HepG2 (cell line): ENCODE data around the gene ZNF669. TPM values are rescaled to one million over a fixed set of nuclear protein-coding genes. Genes with fewer than 3 reads are reported as not detected.

Experiments used
- BORCS8-MEF2B ChIP-seq: sonication (generic); formaldehyde crosslinking; IDR thresholded peaks from 2 replicates; pipeline ENCODE4 v1.8.0; 2022; ENCODE audit warnings: mild to moderate bottlenecking, missing genetic modification reagents
- FOXA3 ChIP-seq: IDR thresholded peaks from 2 replicates; pipeline ENCODE4 v1.6.1; 2016; ENCODE audit warnings: missing genetic modification reagents, missing compliant biosample characterization
- FOXO1 ChIP-seq: sonication (generic); formaldehyde crosslinking; IDR thresholded peaks from 2 replicates; pipeline ENCODE4 v1.4.0; 2020; ENCODE audit warnings: missing genetic modification reagents
- MED13 ChIP-seq: sonication (generic); formaldehyde crosslinking; IDR thresholded peaks from 2 replicates; pipeline ENCODE4 v1.5.0; 2020; ENCODE audit warnings: missing genetic modification reagents
- POGZ ChIP-seq: sonication (generic); formaldehyde crosslinking; IDR thresholded peaks from 2 replicates; pipeline ENCODE4 v1.4.0; 2020; ENCODE audit warnings: mild to moderate bottlenecking, missing genetic modification reagents
- RNF2 ChIP-seq: fragments of 450-650 bp; conservative IDR thresholded peaks from 2 replicates; pipeline ENCODE4 v1.6.1; 2016; ENCODE audit warnings: low read depth
- SAP130 ChIP-seq: IDR thresholded peaks from 2 replicates; pipeline ENCODE4 v1.6.1; 2016; ENCODE audit warnings: low read depth
- SIN3A ChIP-seq: IDR thresholded peaks from 2 replicates; pipeline ENCODE4 v1.6.1; 2011; ENCODE audit warnings: low read depth, mild to moderate bottlenecking, control low read depth, low read length, borderline replicate concordance
- STAG1 ChIP-seq: sonication (generic); formaldehyde crosslinking; IDR thresholded peaks from 2 replicates; pipeline ENCODE4 v1.4.0; 2020; ENCODE audit warnings: missing genetic modification reagents
- TAF1 ChIP-seq: sonication (generic); formaldehyde crosslinking; IDR thresholded peaks from 2 replicates; pipeline ENCODE4 v1.4.0; 2020; ENCODE audit warnings: missing genetic modification reagents
- ZBTB7B ChIP-seq: sonication (generic); formaldehyde crosslinking; IDR thresholded peaks from 2 replicates; pipeline ENCODE4 v1.4.0; 2020; ENCODE audit warnings: missing genetic modification reagents
- polyA plus RNA-seq, 8 experiments: library from polyadenylated mRNA; depleted of rRNA in 3 of 8; stranded (reverse) in 7 of 8; unstranded in 1 of 8; fragments of >200 nt; fragmentation: Illumina TruSeq in 4 of 8; extraction: Trizol in 4 of 8; gene quantifications; 2 replicates each; pipeline versions ENCODE4 v1.2.1 to v1.2.3, GENCODE V29; 2011 to 2016; ENCODE audit warnings: low read depth in 4 of 8, missing spikeins in 1 of 8, mixed read lengths in 1 of 8; ENCODE audit not compliant: insufficient read depth in 1 of 8
- total RNA-seq, 5 experiments: library from RNA; depleted of rRNA; stranded (reverse); fragments of >200 nt; fragmentation: Illumina TruSeq; extraction: Trizol; gene quantifications; 2 replicates each; pipeline ENCODE4 v1.2.3, GENCODE V29; 2016; ENCODE audit warnings: low read depth in 1 of 5
- TF ChIP-seq, protein P1 (sequence below): sonication (generic); formaldehyde crosslinking; conservative IDR thresholded peaks from 2 replicates; pipeline ENCODE4 v1.4.0; 2020; ENCODE audit warnings: missing genetic modification reagents
- TF ChIP-seq, protein P2 (sequence below): sonication (generic); formaldehyde crosslinking; IDR thresholded peaks from 2 replicates; pipeline ENCODE4 v1.8.1; 2022; ENCODE audit warnings: low read depth, mild to moderate bottlenecking, missing genetic modification reagents
- TF ChIP-seq, protein P3 (sequence below): IDR thresholded peaks from 2 replicates; pipeline ENCODE4 v1.6.1; 2016; ENCODE audit warnings: low read depth
- TF ChIP-seq, protein P4 (sequence below): sonication (generic); formaldehyde crosslinking; IDR thresholded peaks from 2 replicates; pipeline ENCODE4 v1.5.1; 2020; ENCODE audit warnings: mild to moderate bottlenecking, moderate library complexity, missing genetic modification reagents
- TF ChIP-seq, protein P5 (sequence below): sonication (generic); formaldehyde crosslinking; conservative IDR thresholded peaks from 2 replicates; pipeline ENCODE4 v1.4.0; 2020; ENCODE audit warnings: missing genetic modification reagents
- TF ChIP-seq, protein P6 (sequence below): sonication (generic); formaldehyde crosslinking; IDR thresholded peaks from 2 replicates; pipeline ENCODE4 v1.4.0; 2020; ENCODE audit warnings: missing genetic modification reagents

Gene ZNF669
- total and polyA plus RNA-seq, 2 of the 13 experiments (the other 11 are each of a cell fraction or from before 2014, with no cell fraction given) = 3.1 to 14.6 TPM

DNA sequence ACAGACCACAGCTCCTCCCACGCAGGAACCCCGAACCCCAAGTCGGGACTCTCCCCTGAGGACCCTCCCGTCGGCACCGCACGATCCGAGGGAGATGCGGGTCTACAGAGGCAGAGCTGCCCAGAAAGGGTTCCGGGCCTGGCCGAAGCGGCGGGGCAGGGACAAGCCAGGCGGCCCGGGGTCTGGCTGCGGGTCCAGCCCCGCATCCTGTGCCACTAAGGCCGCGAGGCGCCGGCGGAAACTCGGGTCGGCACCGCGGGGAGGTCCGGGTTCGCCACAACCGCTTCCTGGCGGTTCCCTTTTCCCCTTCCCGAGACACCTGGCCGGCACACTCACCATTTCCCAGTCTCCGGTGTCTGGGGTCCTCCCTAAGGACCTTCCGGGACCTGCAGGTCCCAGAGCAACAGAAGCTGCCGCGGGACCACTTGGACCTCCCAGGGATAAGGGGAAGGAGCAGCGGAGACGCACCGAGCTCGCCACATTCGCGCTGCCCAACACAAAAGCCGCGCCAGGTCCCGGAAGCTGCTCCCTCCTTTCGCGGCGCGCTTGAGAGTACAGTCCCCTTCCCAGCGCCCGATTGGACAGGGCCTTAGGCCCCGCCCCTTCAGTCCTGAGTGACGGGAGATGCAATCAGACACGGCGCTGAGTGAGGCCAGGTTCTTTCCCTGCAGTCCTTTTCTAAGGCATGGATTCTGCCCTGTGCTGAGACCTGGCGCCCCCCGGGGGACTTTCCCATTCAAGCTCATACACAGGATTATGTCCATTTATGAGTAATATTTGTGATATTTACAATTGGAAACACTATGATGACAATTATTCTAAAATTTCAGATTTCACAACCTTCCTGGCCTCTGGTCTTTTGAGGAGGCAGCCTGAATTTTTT is 25.7 kb downstream of the ZNF669 start, which contains the start of gene ZNF670 (continued):
- TF ChIP-seq, protein P1, sequence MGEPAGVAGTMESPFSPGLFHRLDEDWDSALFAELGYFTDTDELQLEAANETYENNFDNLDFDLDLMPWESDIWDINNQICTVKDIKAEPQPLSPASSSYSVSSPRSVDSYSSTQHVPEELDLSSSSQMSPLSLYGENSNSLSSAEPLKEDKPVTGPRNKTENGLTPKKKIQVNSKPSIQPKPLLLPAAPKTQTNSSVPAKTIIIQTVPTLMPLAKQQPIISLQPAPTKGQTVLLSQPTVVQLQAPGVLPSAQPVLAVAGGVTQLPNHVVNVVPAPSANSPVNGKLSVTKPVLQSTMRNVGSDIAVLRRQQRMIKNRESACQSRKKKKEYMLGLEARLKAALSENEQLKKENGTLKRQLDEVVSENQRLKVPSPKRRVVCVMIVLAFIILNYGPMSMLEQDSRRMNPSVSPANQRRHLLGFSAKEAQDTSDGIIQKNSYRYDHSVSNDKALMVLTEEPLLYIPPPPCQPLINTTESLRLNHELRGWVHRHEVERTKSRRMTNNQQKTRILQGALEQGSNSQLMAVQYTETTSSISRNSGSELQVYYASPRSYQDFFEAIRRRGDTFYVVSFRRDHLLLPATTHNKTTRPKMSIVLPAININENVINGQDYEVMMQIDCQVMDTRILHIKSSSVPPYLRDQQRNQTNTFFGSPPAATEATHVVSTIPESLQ (CRISPR knock-in tag) = no peak
- TF ChIP-seq BORCS8-MEF2B = peak; percentile 54; the same call in 1 of the 2 replicates
- TF ChIP-seq, protein P2, sequence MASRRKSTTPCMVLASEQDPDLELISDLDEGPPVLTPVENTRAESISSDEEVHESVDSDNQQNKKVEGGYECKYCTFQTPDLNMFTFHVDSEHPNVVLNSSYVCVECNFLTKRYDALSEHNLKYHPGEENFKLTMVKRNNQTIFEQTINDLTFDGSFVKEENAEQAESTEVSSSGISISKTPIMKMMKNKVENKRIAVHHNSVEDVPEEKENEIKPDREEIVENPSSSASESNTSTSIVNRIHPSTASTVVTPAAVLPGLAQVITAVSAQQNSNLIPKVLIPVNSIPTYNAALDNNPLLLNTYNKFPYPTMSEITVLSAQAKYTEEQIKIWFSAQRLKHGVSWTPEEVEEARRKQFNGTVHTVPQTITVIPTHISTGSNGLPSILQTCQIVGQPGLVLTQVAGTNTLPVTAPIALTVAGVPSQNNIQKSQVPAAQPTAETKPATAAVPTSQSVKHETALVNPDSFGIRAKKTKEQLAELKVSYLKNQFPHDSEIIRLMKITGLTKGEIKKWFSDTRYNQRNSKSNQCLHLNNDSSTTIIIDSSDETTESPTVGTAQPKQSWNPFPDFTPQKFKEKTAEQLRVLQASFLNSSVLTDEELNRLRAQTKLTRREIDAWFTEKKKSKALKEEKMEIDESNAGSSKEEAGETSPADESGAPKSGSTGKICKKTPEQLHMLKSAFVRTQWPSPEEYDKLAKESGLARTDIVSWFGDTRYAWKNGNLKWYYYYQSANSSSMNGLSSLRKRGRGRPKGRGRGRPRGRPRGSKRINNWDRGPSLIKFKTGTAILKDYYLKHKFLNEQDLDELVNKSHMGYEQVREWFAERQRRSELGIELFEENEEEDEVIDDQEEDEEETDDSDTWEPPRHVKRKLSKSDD (CRISPR knock-in tag) = no peak
- peak; percentile 76; the same call in 1 of the 2 replicates for TF ChIP-seq TAF1 (CRISPR knock-in tag)
- peak; percentile 54; the same call in 1 of the 2 replicates for TF ChIP-seq RNF2
- no peak for TF ChIP-seq FOXA3 (CRISPR knock-in tag)
- TF ChIP-seq, protein P3, sequence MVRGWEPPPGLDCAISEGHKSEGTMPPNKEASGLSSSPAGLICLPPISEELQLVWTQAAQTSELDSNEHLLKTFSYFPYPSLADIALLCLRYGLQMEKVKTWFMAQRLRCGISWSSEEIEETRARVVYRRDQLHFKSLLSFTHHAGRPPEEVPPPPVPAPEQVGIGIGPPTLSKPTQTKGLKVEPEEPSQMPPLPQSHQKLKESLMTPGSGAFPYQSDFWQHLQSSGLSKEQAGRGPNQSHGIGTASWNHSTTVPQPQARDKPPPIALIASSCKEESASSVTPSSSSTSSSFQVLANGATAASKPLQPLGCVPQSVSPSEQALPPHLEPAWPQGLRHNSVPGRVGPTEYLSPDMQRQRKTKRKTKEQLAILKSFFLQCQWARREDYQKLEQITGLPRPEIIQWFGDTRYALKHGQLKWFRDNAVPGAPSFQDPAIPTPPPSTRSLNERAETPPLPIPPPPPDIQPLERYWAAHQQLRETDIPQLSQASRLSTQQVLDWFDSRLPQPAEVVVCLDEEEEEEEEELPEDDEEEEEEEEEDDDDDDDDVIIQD = peak; percentile 72
- TF ChIP-seq, protein P4, sequence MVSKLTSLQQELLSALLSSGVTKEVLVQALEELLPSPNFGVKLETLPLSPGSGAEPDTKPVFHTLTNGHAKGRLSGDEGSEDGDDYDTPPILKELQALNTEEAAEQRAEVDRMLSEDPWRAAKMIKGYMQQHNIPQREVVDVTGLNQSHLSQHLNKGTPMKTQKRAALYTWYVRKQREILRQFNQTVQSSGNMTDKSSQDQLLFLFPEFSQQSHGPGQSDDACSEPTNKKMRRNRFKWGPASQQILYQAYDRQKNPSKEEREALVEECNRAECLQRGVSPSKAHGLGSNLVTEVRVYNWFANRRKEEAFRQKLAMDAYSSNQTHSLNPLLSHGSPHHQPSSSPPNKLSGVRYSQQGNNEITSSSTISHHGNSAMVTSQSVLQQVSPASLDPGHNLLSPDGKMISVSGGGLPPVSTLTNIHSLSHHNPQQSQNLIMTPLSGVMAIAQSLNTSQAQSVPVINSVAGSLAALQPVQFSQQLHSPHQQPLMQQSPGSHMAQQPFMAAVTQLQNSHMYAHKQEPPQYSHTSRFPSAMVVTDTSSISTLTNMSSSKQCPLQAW (CRISPR knock-in tag) = peak; percentile 80; the same call in 1 of the 2 replicates
- 0 out of 2 replicates have a peak, but pooled peaks have one; percentile 42 for TF ChIP-seq ZBTB7B
- TF ChIP-seq FOXO1 (CRISPR knock-in tag) = no peak
- peak; percentile 55 for TF ChIP-seq POGZ (CRISPR knock-in tag)
- peak; percentile 64; the same call in 1 of the 2 replicates for TF ChIP-seq SIN3A
- TF ChIP-seq STAG1 (CRISPR knock-in tag) = peak; percentile 38
- TF ChIP-seq SAP130 (CRISPR knock-in tag) = peak; percentile 86
- TF ChIP-seq MED13 (CRISPR knock-in tag) = 0 out of 2 replicates have a peak, but pooled peaks have one; percentile 12
- TF ChIP-seq, protein P5, sequence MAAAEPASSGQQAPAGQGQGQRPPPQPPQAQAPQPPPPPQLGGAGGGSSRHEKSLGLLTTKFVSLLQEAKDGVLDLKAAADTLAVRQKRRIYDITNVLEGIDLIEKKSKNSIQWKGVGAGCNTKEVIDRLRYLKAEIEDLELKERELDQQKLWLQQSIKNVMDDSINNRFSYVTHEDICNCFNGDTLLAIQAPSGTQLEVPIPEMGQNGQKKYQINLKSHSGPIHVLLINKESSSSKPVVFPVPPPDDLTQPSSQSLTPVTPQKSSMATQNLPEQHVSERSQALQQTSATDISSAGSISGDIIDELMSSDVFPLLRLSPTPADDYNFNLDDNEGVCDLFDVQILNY (CRISPR knock-in tag) = no peak
- TF ChIP-seq, protein P6, sequence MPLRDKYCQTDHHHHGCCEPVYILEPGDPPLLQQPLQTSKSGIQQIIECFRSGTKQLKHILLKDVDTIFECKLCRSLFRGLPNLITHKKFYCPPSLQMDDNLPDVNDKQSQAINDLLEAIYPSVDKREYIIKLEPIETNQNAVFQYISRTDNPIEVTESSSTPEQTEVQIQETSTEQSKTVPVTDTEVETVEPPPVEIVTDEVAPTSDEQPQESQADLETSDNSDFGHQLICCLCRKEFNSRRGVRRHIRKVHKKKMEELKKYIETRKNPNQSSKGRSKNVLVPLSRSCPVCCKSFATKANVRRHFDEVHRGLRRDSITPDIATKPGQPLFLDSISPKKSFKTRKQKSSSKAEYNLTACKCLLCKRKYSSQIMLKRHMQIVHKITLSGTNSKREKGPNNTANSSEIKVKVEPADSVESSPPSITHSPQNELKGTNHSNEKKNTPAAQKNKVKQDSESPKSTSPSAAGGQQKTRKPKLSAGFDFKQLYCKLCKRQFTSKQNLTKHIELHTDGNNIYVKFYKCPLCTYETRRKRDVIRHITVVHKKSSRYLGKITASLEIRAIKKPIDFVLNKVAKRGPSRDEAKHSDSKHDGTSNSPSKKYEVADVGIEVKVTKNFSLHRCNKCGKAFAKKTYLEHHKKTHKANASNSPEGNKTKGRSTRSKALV (CRISPR knock-in tag) = no peak
